Smooth muscle cell (in vitro differentiated cells): ENCODE measurements around the gene MS4A12. TPM values are rescaled to one million over a fixed set of nuclear protein-coding genes. Genes with fewer than 3 reads are reported as not detected.
A peak's percentile ranks its signal among the peaks of the same experiment; 100 is the strongest.

Experiments
- DNase-seq: peaks from one replicate; lab custom pipeline; 2025; ENCODE audit not compliant: unreplicated experiment; lab: John Stamatoyannopoulos, UW
- H2AFZ ChIP-seq: fragments of 200-600 bp; sonication (generic); 2 replicates; pipeline ENCODE4 v1.6.0; 2016; ENCODE audit warnings: antibody characterized with exemption, low read depth, mild to moderate bottlenecking
- H3F3A ChIP-seq: fragments of 200-600 bp; sonication (generic); 2 replicates; pipeline ENCODE4 v1.6.0; 2017; ENCODE audit warnings: antibody characterized with exemption, low read depth
- H3K27ac ChIP-seq: fragments of 200-600 bp; sonication (generic); 2 replicates; pipeline ENCODE4 v1.5.1; 2016; ENCODE audit warnings: low read depth, mild to moderate bottlenecking
- H3K27me3 ChIP-seq: fragments of 200-600 bp; sonication (generic); 2 replicates; pipeline ENCODE4 v1.6.1; 2016; ENCODE audit warnings: low read depth, mild to moderate bottlenecking
- H3K36me3 ChIP-seq: fragments of 200-600 bp; sonication (generic); 2 replicates; pipeline ENCODE4 v1.5.1; 2016; ENCODE audit warnings: low read depth
- H3K4me1 ChIP-seq: fragments of 200-600 bp; sonication (generic); 2 replicates; pipeline ENCODE4 v1.5.1; 2016; ENCODE audit warnings: low read depth
- H3K4me2 ChIP-seq: fragments of 200-600 bp; sonication (generic); 2 replicates; pipeline ENCODE4 v1.6.0; 2016; ENCODE audit warnings: mild to moderate bottlenecking
- H3K4me3 ChIP-seq: fragments of 200-600 bp; sonication (generic); 2 replicates; pipeline ENCODE4 v1.5.1; 2016; ENCODE audit warnings: mild to moderate bottlenecking
- H3K79me2 ChIP-seq: fragments of 200-600 bp; sonication (generic); 2 replicates; pipeline ENCODE4 v1.6.0; 2016; ENCODE audit warnings: low read depth, mild to moderate bottlenecking
- H3K9ac ChIP-seq: fragments of 200-600 bp; sonication (generic); 2 replicates; pipeline ENCODE4 v1.6.0; 2016; ENCODE audit warnings: low read depth
- H3K9me3 ChIP-seq: fragments of 200-600 bp; sonication (generic); replicated peaks from 2 replicates; pipeline ENCODE4 v1.5.1; 2016; ENCODE audit warnings: low read depth
- H4K20me1 ChIP-seq: fragments of 200-600 bp; sonication (generic); 2 replicates; pipeline ENCODE4 v1.6.0; 2016; ENCODE audit warnings: low read depth
- WGBS: methylation state at CpG from one replicate; pipeline ENCODE4 v1.1.7; 2016; ENCODE audit warnings: low lambda C conversion rate; 5-methylcytosine and 5-hydroxymethylcytosine counted together
- polyA plus RNA-seq: library from polyadenylated mRNA; unstranded; fragments of >200 nt; fragmentation: Nextera tagmentation; extraction: Ambion mirVana; gene quantifications from 2 replicates; pipeline ENCODE4 v1.2.1, GENCODE V29; 2016
- total RNA-seq: library from RNA; depleted of rRNA; stranded (reverse); fragments of >200 nt; gene quantifications from 2 replicates; pipeline ENCODE4 v1.2.3, GENCODE V29; 2014
- TF ChIP-seq, protein P1 (sequence below): fragments of 200-600 bp; sonication (generic); IDR thresholded peaks from 2 replicates; pipeline ENCODE4 v1.5.1; 2017; ENCODE audit warnings: borderline replicate concordance, mild to moderate bottlenecking, antibody characterized with exemption; ENCODE audit not compliant: insufficient read depth, poor library complexity, severe bottlenecking

MS4A12 gene
- total and polyA plus RNA-seq, 2 experiments from 2014 or later, result not detected

DNA sequence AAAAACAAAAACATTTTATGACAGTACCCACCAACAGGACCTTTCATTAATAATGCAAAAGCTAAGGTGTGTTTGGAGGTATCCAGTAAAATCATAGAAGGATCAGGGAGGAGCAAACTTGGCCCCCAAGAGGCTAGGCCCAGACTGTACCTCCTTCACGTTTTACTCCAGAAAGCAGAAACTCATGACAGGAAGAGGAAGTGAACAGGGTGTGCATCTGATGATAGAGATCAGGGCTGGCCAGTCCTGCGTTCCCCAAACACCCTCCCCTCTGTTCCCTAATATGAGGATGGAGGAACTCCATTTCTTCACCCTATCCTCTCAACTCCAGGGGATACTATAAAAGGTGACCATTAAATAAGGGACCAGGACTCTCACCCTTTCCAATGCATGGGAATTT, 10.2 kb upstream of the MS4A12 start:
- Histone ChIP-seq H2AFZ (no peak overlapping the region), H3F3A (no peaks in the 10 kb centered on the region), H4K20me1 (no peaks in the 10 kb centered on the region), H3K4me1 (no peaks in the 10 kb centered on the region), H3K36me3 (no peaks in the 10 kb centered on the region), H3K9ac (no peak overlapping the region), H3K4me3 (no peak overlapping the region), H3K4me2 (no peak overlapping the region), H3K9me3 (no peaks in the 10 kb centered on the region), H3K27ac (no peak overlapping the region), H3K79me2 (no peaks in the 10 kb centered on the region), H3K27me3 (no peaks in the 10 kb centered on the region)
- TF ChIP-seq, protein P1, sequence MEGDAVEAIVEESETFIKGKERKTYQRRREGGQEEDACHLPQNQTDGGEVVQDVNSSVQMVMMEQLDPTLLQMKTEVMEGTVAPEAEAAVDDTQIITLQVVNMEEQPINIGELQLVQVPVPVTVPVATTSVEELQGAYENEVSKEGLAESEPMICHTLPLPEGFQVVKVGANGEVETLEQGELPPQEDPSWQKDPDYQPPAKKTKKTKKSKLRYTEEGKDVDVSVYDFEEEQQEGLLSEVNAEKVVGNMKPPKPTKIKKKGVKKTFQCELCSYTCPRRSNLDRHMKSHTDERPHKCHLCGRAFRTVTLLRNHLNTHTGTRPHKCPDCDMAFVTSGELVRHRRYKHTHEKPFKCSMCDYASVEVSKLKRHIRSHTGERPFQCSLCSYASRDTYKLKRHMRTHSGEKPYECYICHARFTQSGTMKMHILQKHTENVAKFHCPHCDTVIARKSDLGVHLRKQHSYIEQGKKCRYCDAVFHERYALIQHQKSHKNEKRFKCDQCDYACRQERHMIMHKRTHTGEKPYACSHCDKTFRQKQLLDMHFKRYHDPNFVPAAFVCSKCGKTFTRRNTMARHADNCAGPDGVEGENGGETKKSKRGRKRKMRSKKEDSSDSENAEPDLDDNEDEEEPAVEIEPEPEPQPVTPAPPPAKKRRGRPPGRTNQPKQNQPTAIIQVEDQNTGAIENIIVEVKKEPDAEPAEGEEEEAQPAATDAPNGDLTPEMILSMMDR, result no peak
- 65% methylated on average over 2 of the region's 2 CpGs for WGBS
- DNase-seq, result no peak

DNA sequence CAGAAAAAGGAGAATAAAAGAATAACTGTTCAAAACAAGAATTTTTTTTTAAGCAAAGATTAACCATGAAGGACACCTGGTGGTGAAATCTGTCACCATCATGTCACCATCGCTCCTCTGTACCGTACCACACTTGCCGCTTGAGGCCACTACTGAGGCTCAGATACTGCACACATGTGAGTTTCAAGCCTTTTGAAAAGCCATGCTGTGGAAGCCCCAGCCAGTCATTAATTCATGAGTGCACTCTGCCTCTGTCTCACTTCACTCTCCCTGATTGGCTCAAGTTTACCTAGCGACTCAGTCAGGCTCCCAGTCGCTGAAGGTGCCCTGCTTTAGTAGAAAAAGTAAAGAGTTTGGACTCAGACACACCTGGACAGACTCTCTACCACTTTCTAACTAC, 6.6 kb upstream of the MS4A12 start:
- Histone ChIP-seq H3K9ac (no peak overlapping the region), H3K36me3 (no peaks in the 10 kb centered on the region), H3K4me2 (no peak overlapping the region), H3K27ac (no peak overlapping the region), H3F3A (no peaks in the 10 kb centered on the region), H3K9me3 (no peaks in the 10 kb centered on the region), H3K79me2 (no peaks in the 10 kb centered on the region), H2AFZ (no peak overlapping the region), H3K27me3 (no peaks in the 10 kb centered on the region), H3K4me3 (no peak overlapping the region), H4K20me1 (no peaks in the 10 kb centered on the region), H3K4me1 (no peaks in the 10 kb centered on the region)
- TF ChIP-seq, protein P1, result peak; percentile 17
- WGBS, result 40% methylated on average over 5 of the region's 5 CpGs
- no peak for DNase-seq

DNA sequence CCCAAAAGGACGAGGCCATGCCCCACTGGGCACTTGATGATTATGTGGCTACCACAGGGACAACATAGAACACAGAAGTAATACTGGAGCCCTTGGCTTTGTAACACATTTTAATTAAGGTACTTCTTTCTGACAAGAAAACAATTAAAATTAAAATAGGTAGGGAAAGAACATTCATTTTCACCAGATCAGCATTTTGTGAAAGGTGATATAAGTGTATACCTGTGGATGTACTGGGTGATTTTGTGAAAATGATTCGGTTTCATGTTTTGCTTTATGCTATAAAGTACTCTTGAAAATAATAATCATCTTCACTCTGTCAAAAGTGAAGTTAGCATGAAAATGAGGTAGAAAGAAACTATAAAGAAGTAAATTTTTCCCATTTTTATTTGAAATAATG, 876 bp downstream of the MS4A12 start:
- Histone ChIP-seq H3K4me2 (no peak overlapping the region), H3K4me1 (no peaks in the 10 kb centered on the region), H3K79me2 (no peaks in the 10 kb centered on the region), H3F3A (no peaks in the 10 kb centered on the region), H3K9me3 (no peaks in the 10 kb centered on the region), H3K27me3 (no peaks in the 10 kb centered on the region), H3K36me3 (no peaks in the 10 kb centered on the region), H3K4me3 (no peak overlapping the region), H2AFZ (no peak overlapping the region), H3K9ac (no peak overlapping the region), H3K27ac (no peak overlapping the region), H4K20me1 (no peaks in the 10 kb centered on the region)
- TF ChIP-seq, protein P1, result no peak
- no peak for DNase-seq
- 87% methylated on average over 2 of the region's 2 CpGs for WGBS

DNA sequence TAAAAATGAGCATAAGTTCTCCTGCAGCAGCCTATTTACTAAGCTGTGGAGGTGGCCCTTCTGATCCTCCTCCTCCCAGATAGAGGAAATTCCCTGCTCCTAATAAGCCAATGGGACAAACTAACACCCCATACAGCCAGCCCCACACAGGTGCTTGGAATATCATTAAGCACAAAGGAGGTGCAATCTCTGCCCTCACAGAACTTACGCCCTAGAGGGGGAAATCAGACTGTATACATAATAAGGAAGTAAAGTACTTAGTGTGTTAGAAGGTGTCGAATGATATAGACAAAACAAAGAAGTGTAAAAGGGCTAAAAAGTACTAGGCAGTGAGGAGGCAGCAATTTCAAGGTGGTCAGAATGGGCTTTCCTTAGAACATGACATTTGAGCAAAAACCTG, 5.8 kb downstream of the MS4A12 start:
- Histone ChIP-seq H3F3A (no peaks in the 10 kb centered on the region), H3K27me3 (no peaks in the 10 kb centered on the region), H3K9ac (no peak overlapping the region), H3K4me3 (no peak overlapping the region), H2AFZ (no peak overlapping the region), H3K4me1 (no peaks in the 10 kb centered on the region), H3K27ac (no peak overlapping the region), H3K36me3 (no peaks in the 10 kb centered on the region), H3K9me3 (no peaks in the 10 kb centered on the region), H3K4me2 (no peak overlapping the region), H4K20me1 (no peaks in the 10 kb centered on the region), H3K79me2 (no peaks in the 10 kb centered on the region)
- DNase-seq, result no peak
- WGBS, result 74% methylated on average over 2 of the region's 2 CpGs
- TF ChIP-seq, protein P1, result no peak
